ENCODE measurements around the gene MOB1A.
"Not testable (repeated sequence)": the region's sequence is repeated elsewhere in the genome, so short reads cannot be mapped to it uniquely, and the experiment has no call there.

The MOB1A gene

GRCh38 chr2:74178211-74179062 lies at the start of gene MOB1A:
TSS of gene MOB1A (minus strand) at chr2:74178879. CDS start at chr2:74178674, 205 bp downstream.
- Mint-ChIP-seq H3K4me3 (peak within 1 kb of the TSS; percentile 86), H3K27me3 (no peaks in the 10 kb centered on the region), H3K27ac (peak within 1 kb of the TSS; percentile 93), H3K36me3 (peaks cover 9% of the 10 kb centered on the region), H3K4me1 (peaks cover 20% of the 10 kb centered on the region), H3K9me3 (no peaks in the 10 kb centered on the region)
- DNase-seq (ENCODE audit: low spot score in 2 of 2) (peak; percentile 95 to 98), ATAC-seq (ENCODE audit: low read depth) (peak; percentile 72)

GRCh38 chr2:74227646-74228045 lies 49.0 kb upstream of the MOB1A start:
- H3K9me3 Mint-ChIP-seq, result no peaks in the 10 kb centered on the region
- H3K4me1 Mint-ChIP-seq, result no peaks in the 10 kb centered on the region
- DNase-seq (ENCODE audit: low spot score in 2 of 2) (no peak), ATAC-seq (ENCODE audit: low read depth) (no peak)
- H3K4me3 Mint-ChIP-seq, result no peak overlapping the region
- H3K36me3 Mint-ChIP-seq, result peaks cover 2% of the 10 kb centered on the region
- H3K27me3 Mint-ChIP-seq, result no peaks in the 10 kb centered on the region
- no peak overlapping the region for H3K27ac Mint-ChIP-seq

- Mint-ChIP-seq H3K36me3 (peaks cover 2% of the 10 kb centered on the region), H3K9me3 (no peaks in the 10 kb centered on the region), H3K27ac (no peak overlapping the region), H3K27me3 (no peaks in the 10 kb centered on the region), H3K4me1 (no peaks in the 10 kb centered on the region), H3K4me3 (no peak overlapping the region)
- DNase-seq (ENCODE audit: low spot score in 2 of 2), result no peak
- ATAC-seq (ENCODE audit: low read depth), result no peak
Observed at GRCh38 chr2:74226648-74227213, 48.1 kb upstream of the MOB1A start.

GRCh38 chr2:74225698-74226459 lies 47.2 kb upstream of the MOB1A start:
- Mint-ChIP-seq H3K4me1 (no peaks in the 10 kb centered on the region), H3K27ac (no peak overlapping the region), H3K4me3 (no peak overlapping the region), H3K36me3 (peaks cover 2% of the 10 kb centered on the region), H3K27me3 (no peaks in the 10 kb centered on the region), H3K9me3 (no peaks in the 10 kb centered on the region)
- ATAC-seq (ENCODE audit: low read depth), result no peak
- DNase-seq (ENCODE audit: low spot score in 2 of 2), result no peak

- H3K4me3 Mint-ChIP-seq, result no peak overlapping the region
- H3K36me3 Mint-ChIP-seq, result peaks cover 3% of the 10 kb centered on the region
- no peaks in the 10 kb centered on the region for H3K9me3 Mint-ChIP-seq
- H3K4me1 Mint-ChIP-seq, result no peaks in the 10 kb centered on the region
- DNase-seq (ENCODE audit: low spot score in 2 of 2) (no peak), ATAC-seq (ENCODE audit: low read depth) (no peak)
- H3K27ac Mint-ChIP-seq, result no peak overlapping the region
- H3K27me3 Mint-ChIP-seq, result no peaks in the 10 kb centered on the region
Observed at GRCh38 chr2:74223941-74224770, 45.5 kb upstream of the MOB1A start.

GRCh38 chr2:74222300-74222650 lies 43.6 kb upstream of the MOB1A start:
- peaks cover 1% of the 10 kb centered on the region for H3K36me3 Mint-ChIP-seq
- H3K9me3 Mint-ChIP-seq, result no peaks in the 10 kb centered on the region
- H3K27ac Mint-ChIP-seq, result no peak overlapping the region
- no peak for DNase-seq (ENCODE audit: low spot score in 2 of 2)
- ATAC-seq (ENCODE audit: low read depth), result no peak
- H3K4me1 Mint-ChIP-seq, result no peaks in the 10 kb centered on the region
- H3K27me3 Mint-ChIP-seq, result no peaks in the 10 kb centered on the region
- no peak overlapping the region for H3K4me3 Mint-ChIP-seq

GRCh38 chr2:74221604-74222299 lies 43.1 kb upstream of the MOB1A start:
- Mint-ChIP-seq H3K4me1 (no peaks in the 10 kb centered on the region), H3K27me3 (no peaks in the 10 kb centered on the region), H3K4me3 (no peak overlapping the region), H3K27ac (no peak overlapping the region), H3K36me3 (peaks cover 1% of the 10 kb centered on the region), H3K9me3 (no peaks in the 10 kb centered on the region)
- DNase-seq (ENCODE audit: low spot score in 2 of 2) (no peak), ATAC-seq (ENCODE audit: low read depth) (no peak)

GRCh38 chr2:74221091-74221490 lies 42.4 kb upstream of the MOB1A start:
- no peaks in the 10 kb centered on the region for H3K4me1 Mint-ChIP-seq
- H3K4me3 Mint-ChIP-seq, result no peak overlapping the region
- ATAC-seq (ENCODE audit: low read depth) (no peak), DNase-seq (ENCODE audit: low spot score in 2 of 2) (no peak)
- no peak overlapping the region for H3K27ac Mint-ChIP-seq
- no peaks in the 10 kb centered on the region for H3K27me3 Mint-ChIP-seq
- peaks cover 1% of the 10 kb centered on the region for H3K36me3 Mint-ChIP-seq
- H3K9me3 Mint-ChIP-seq, result no peaks in the 10 kb centered on the region

- DNase-seq (ENCODE audit: low spot score in 2 of 2) (no peak), ATAC-seq (ENCODE audit: low read depth) (no peak)
- no peaks in the 10 kb centered on the region for H3K27me3 Mint-ChIP-seq
- no peak overlapping the region for H3K27ac Mint-ChIP-seq
- no peak overlapping the region for H3K4me3 Mint-ChIP-seq
- no peaks in the 10 kb centered on the region for H3K4me1 Mint-ChIP-seq
- H3K36me3 Mint-ChIP-seq, result peaks cover 3% of the 10 kb centered on the region
- no peaks in the 10 kb centered on the region for H3K9me3 Mint-ChIP-seq
Observed at GRCh38 chr2:74219846-74220486, 41.3 kb upstream of the MOB1A start.

GRCh38 chr2:74216642-74217041 lies 38.0 kb upstream of the MOB1A start:
- no peaks in the 10 kb centered on the region for H3K9me3 Mint-ChIP-seq
- H3K4me3 Mint-ChIP-seq, result no peak overlapping the region
- peaks cover 5% of the 10 kb centered on the region for H3K36me3 Mint-ChIP-seq
- DNase-seq (ENCODE audit: low spot score in 2 of 2) (no peak), ATAC-seq (ENCODE audit: low read depth) (no peak)
- no peak overlapping the region for H3K27ac Mint-ChIP-seq
- no peaks in the 10 kb centered on the region for H3K27me3 Mint-ChIP-seq
- H3K4me1 Mint-ChIP-seq, result no peaks in the 10 kb centered on the region

- ATAC-seq (ENCODE audit: low read depth); H3K36me3 Mint-ChIP-seq; DNase-seq (ENCODE audit: low spot score in 2 of 2); H3K27me3 Mint-ChIP-seq; H3K27ac Mint-ChIP-seq; H3K4me1 Mint-ChIP-seq; H3K9me3 Mint-ChIP-seq; H3K4me3 Mint-ChIP-seq: not testable (repeated sequence)
Observed at GRCh38 chr2:74215771-74216170, 37.1 kb upstream of the MOB1A start.

- Mint-ChIP-seq H3K36me3 (peaks cover 17% of the 10 kb centered on the region), H3K27ac (no peak overlapping the region)
- peak; percentile 51 for ATAC-seq (ENCODE audit: low read depth)
Observed at GRCh38 chr2:74212702-74213410, 34.2 kb upstream of the MOB1A start.

More at GRCh38 chr2:74212702-74213410, 34.2 kb upstream of the MOB1A start:
- H3K9me3 Mint-ChIP-seq, result no peaks in the 10 kb centered on the region
- no peaks in the 10 kb centered on the region for H3K27me3 Mint-ChIP-seq
- DNase-seq (ENCODE audit: low spot score in 2 of 2), result no peak
- H3K4me3 Mint-ChIP-seq, result no peak overlapping the region
- H3K4me1 Mint-ChIP-seq, result peaks cover 1% of the 10 kb centered on the region

All from memory B cell (primary cell).